HL-60/S4 treated with retinoic acid at 250 ng/mL for 4 days and 3 days (cell line): ENCODE data around the gene TRIM7.
"Not testable (repeated sequence)": the region's sequence is repeated elsewhere in the genome, so short reads cannot be mapped to it uniquely, and the experiment has no call there.

Experiments
- in situ Hi-C: fragments of 300-500 bp; cut with MboI; formaldehyde crosslinking; loops from 2 replicates; pipeline ENCODE4 v1.7.0; 2022; ENCODE audit warnings: low sequenced_read_pairs

The TRIM7 gene

DNA sequence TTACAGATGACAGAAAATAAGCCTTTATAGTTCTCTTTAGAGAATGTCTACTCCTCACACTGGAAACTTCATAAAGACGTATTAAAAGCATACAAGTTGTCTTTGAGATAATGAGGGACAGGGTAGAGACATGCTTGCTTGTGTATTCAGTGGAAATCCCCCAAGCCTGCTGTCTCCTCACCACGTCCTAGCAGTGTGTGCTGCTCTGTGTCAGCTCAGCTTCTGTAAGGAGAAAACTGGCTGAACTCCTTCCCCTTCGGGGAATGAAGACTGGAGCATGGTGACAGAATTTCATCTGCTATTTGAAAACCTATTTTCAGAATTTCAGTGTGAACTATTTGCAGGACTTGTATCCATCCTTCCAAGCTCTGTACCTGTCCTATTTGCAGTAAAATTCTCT, 48.2 kb downstream of the TRIM7 start:
- in situ Hi-C loops = no loop called here

DNA sequence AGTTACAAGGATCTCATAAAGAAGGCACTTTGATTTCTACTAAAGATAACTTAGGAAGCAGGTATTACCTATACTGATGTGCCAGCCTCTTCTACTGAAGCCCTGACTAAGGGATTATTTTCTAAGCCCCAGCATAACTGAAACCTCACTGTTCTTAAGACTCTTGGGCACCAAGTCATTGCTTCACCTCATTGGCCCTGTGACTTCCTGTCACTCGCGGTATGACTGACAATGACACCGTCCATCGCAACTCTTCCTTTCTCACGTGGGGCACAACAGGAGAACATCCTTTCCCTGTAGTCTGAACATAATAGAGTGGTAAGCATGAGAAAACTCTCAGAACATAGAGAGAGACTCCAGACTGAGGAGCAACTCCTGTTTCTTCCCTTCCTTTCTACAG, 51.2 kb downstream of the TRIM7 start:
- in situ Hi-C loops = no loop called here

GRCh38 chr5:181152406-181152805, 52.6 kb downstream of the TRIM7 start:
- in situ Hi-C loops = no loop called here

- in situ Hi-C loops = no loop called here
Observed at GRCh38 chr5:181151146-181151545, 53.9 kb downstream of the TRIM7 start.

- in situ Hi-C loops = no loop called here
Observed at GRCh38 chr5:181149806-181150733, 54.9 kb downstream of the TRIM7 start.

GRCh38 chr5:181149355-181149754, 55.6 kb downstream of the TRIM7 start:
- in situ Hi-C loops = no loop called here

DNA sequence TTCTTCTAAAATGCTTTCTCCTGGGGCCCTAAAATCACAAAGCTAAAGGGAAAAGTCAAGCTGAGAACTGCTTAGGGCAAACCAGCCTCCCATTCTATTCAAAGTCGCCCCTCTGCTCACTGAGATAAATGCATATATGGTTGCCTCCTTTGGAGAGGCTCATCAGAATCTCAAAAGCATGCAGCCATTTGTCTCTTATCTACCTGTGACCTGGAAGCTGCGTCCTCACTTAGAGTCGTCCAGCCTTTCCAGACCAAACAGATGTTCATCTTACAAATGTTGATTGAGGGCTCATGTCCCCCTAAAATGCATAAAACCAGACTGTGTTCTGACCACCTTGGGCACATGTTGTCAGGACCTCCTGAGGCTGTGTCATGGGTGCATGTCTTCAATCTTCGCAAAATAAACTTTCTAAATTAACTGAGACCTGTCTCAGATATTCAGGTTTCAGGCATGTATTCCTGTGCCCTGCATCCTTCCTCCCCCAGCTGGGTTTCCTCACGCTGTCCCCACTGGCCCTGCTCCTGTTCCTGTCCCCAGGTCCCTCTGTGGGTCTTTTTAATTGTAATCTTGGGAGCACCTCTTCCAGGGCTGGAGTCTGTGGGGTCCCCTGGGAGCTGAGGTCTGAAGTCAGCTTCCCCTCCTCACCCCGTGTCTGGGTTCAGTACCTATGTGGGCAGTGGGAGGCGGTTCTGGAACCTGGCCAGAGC, 57.9 kb downstream of the TRIM7 start, which contains the start of gene OR2V2:
Gene OR2V2, plus strand, starts transcription at position 660 of the 710 bp plus-strand sequence. CDS start 7,357 bp downstream, outside the sequence.
- in situ Hi-C loops = not testable (repeated sequence)

DNA sequence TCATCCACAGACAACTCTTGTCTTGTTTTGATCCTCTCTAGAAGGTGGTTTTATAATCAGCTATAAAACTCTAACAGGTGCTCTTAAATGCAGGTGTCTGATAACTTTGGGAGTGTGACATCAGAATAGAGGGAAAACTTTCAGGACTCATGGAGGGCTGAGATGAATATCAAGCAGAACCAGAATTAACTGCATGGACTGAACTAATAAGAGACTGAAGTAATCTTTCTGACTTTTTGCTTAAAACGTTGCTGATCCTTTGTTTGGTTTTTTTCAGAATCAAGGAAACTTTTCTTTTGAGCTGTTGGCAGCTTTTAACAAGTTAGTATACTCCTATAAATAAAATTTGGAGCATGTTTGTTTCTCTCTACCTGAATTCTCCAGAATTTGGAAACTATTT, 59.9 kb downstream of the TRIM7 start:
- in situ Hi-C loops = no loop called here
